ENCODE data around the gene CCDC6. TPM values are rescaled to one million over a fixed set of nuclear protein-coding genes. Genes with fewer than 3 reads are reported as not detected.
"Not testable (repeated sequence)": the region's sequence is repeated elsewhere in the genome, so short reads cannot be mapped to it uniquely, and the experiment has no call there.

CCDC6 gene
- polyA plus RNA-seq, 1 donor = 17.6 TPM

GRCh38 chr10:59812519-59813122 is 93.7 kb downstream of the CCDC6 start:
- no peak for DNase-seq (ENCODE audit: low read depth)

GRCh38 chr10:59809644-59809974 is 96.7 kb downstream of the CCDC6 start:
- DNase-seq (ENCODE audit: low read depth) = no peak

- DNase-seq (ENCODE audit: low read depth) = no peak
Measured at GRCh38 chr10:59808896-59809643, 97.3 kb downstream of the CCDC6 start.

GRCh38 chr10:59807629-59808620 is 98.4 kb downstream of the CCDC6 start:
- DNase-seq (ENCODE audit: low read depth) = no peak

- DNase-seq (ENCODE audit: low read depth) = no peak
Measured at GRCh38 chr10:59805014-59805413, 101.3 kb downstream of the CCDC6 start.

- DNase-seq (ENCODE audit: low read depth) = no peak
Measured at GRCh38 chr10:59804220-59804619, 102.1 kb downstream of the CCDC6 start.

GRCh38 chr10:59803714-59804113 is 102.6 kb downstream of the CCDC6 start:
- DNase-seq (ENCODE audit: low read depth) = no peak

GRCh38 chr10:59801171-59801570 is 105.2 kb downstream of the CCDC6 start:
- DNase-seq (ENCODE audit: low read depth) = no peak

- DNase-seq (ENCODE audit: low read depth) = no peak
Measured at GRCh38 chr10:59799421-59799820, 106.9 kb downstream of the CCDC6 start.

- DNase-seq (ENCODE audit: low read depth) = peak; percentile 20
Measured at GRCh38 chr10:59793919-59794318, 112.4 kb downstream of the CCDC6 start.

- no peak for DNase-seq (ENCODE audit: low read depth)
Measured at GRCh38 chr10:59792812-59793211, 113.5 kb downstream of the CCDC6 start.

- DNase-seq (ENCODE audit: low read depth) = no peak
Measured at GRCh38 chr10:59791601-59792000, 114.8 kb downstream of the CCDC6 start.

GRCh38 chr10:59790080-59790479 is 116.3 kb downstream of the CCDC6 start:
- not testable (repeated sequence) for DNase-seq (ENCODE audit: low read depth)

- not testable (repeated sequence) for DNase-seq (ENCODE audit: low read depth)
Measured at GRCh38 chr10:59788914-59789313, 117.4 kb downstream of the CCDC6 start.

- DNase-seq (ENCODE audit: low read depth) = not testable (repeated sequence)
Measured at GRCh38 chr10:59787032-59787431, 119.3 kb downstream of the CCDC6 start.

- DNase-seq (ENCODE audit: low read depth) = not testable (repeated sequence)
Measured at GRCh38 chr10:59785476-59785875, 120.9 kb downstream of the CCDC6 start.

GRCh38 chr10:59781511-59781910 is 124.8 kb downstream of the CCDC6 start:
- DNase-seq (ENCODE audit: low read depth) = no peak

- DNase-seq (ENCODE audit: low read depth) = peak; percentile 46
Measured at GRCh38 chr10:59779756-59780533, 126.4 kb downstream of the CCDC6 start.

GRCh38 chr10:59774451-59774850 is 131.9 kb downstream of the CCDC6 start:
- no peak for DNase-seq (ENCODE audit: low read depth)

GRCh38 chr10:59773088-59773487 is 133.3 kb downstream of the CCDC6 start:
- no peak for DNase-seq (ENCODE audit: low read depth)

GRCh38 chr10:59771162-59771807 is 135.1 kb downstream of the CCDC6 start:
- no peak for DNase-seq (ENCODE audit: low read depth)
